ENCODE measurements around the gene ALOX5AP. TPM values are rescaled to one million over a fixed set of nuclear protein-coding genes. Genes with fewer than 3 reads are reported as not detected.

Gene ALOX5AP
- total RNA-seq, 1 experiment from 2014 or later, result 0.61 TPM

GRCh38 chr13:30711837-30712236 lies 23.5 kb upstream of the ALOX5AP start:
- DNase-seq (ENCODE audit: low read depth), result no peak
- in situ Hi-C loops (cut with HindIII; ENCODE audit: low pct_unique_long_range_greater_than_20kb, low sequenced_read_pairs), result no loop called here

GRCh38 chr13:30712536-30713532 lies 22.5 kb upstream of the ALOX5AP start:
- no peak for DNase-seq (ENCODE audit: low read depth)
- in situ Hi-C loops (cut with HindIII; ENCODE audit: low pct_unique_long_range_greater_than_20kb, low sequenced_read_pairs), result no loop called here

- in situ Hi-C loops (cut with HindIII; ENCODE audit: low pct_unique_long_range_greater_than_20kb, low sequenced_read_pairs), result no loop called here
- no peak for DNase-seq (ENCODE audit: low read depth)
These were observed 20.5 kb upstream of the ALOX5AP start for GRCh38 chr13:30714629-30715371.

GRCh38 chr13:30715372-30715756 lies 20.0 kb upstream of the ALOX5AP start:
- DNase-seq (ENCODE audit: low read depth), result no peak
- in situ Hi-C loops (cut with HindIII; ENCODE audit: low pct_unique_long_range_greater_than_20kb, low sequenced_read_pairs), result no loop called here

- in situ Hi-C loops (cut with HindIII; ENCODE audit: low pct_unique_long_range_greater_than_20kb, low sequenced_read_pairs), result no loop called here
- DNase-seq (ENCODE audit: low read depth), result no peak
These were observed 19.5 kb upstream of the ALOX5AP start for GRCh38 chr13:30715837-30716236.

- DNase-seq (ENCODE audit: low read depth), result peak; percentile 54
- in situ Hi-C loops (cut with HindIII; ENCODE audit: low pct_unique_long_range_greater_than_20kb, low sequenced_read_pairs), result no loop called here
These were observed 16.4 kb upstream of the ALOX5AP start for GRCh38 chr13:30718661-30719524.

GRCh38 chr13:30719525-30719914 lies 15.8 kb upstream of the ALOX5AP start:
- no peak for DNase-seq (ENCODE audit: low read depth)
- in situ Hi-C loops (cut with HindIII; ENCODE audit: low pct_unique_long_range_greater_than_20kb, low sequenced_read_pairs), result no loop called here

- no peak for DNase-seq (ENCODE audit: low read depth)
- in situ Hi-C loops (cut with HindIII; ENCODE audit: low pct_unique_long_range_greater_than_20kb, low sequenced_read_pairs), result no loop called here
These were observed 15.0 kb upstream of the ALOX5AP start for GRCh38 chr13:30720172-30720869.

- DNase-seq (ENCODE audit: low read depth), result no peak
- in situ Hi-C loops (cut with HindIII; ENCODE audit: low pct_unique_long_range_greater_than_20kb, low sequenced_read_pairs), result no loop called here
These were observed 13.4 kb upstream of the ALOX5AP start for GRCh38 chr13:30721936-30722335.

- DNase-seq (ENCODE audit: low read depth), result no peak
- in situ Hi-C loops (cut with HindIII; ENCODE audit: low pct_unique_long_range_greater_than_20kb, low sequenced_read_pairs), result no loop called here
These were observed 13.0 kb upstream of the ALOX5AP start for GRCh38 chr13:30722361-30722760.

GRCh38 chr13:30724778-30725177 lies 10.6 kb upstream of the ALOX5AP start:
- in situ Hi-C loops (cut with HindIII; ENCODE audit: low pct_unique_long_range_greater_than_20kb, low sequenced_read_pairs), result no loop called here
- no peak for DNase-seq (ENCODE audit: low read depth)

GRCh38 chr13:30725326-30726085 lies 9.8 kb upstream of the ALOX5AP start:
- in situ Hi-C loops (cut with HindIII; ENCODE audit: low pct_unique_long_range_greater_than_20kb, low sequenced_read_pairs), result no loop called here
- no peak for DNase-seq (ENCODE audit: low read depth)

GRCh38 chr13:30726192-30726591 lies 9.2 kb upstream of the ALOX5AP start:
- no peak for DNase-seq (ENCODE audit: low read depth)
- in situ Hi-C loops (cut with HindIII; ENCODE audit: low pct_unique_long_range_greater_than_20kb, low sequenced_read_pairs), result no loop called here

- in situ Hi-C loops (cut with HindIII; ENCODE audit: low pct_unique_long_range_greater_than_20kb, low sequenced_read_pairs), result no loop called here
- DNase-seq (ENCODE audit: low read depth), result no peak
These were observed 7.6 kb upstream of the ALOX5AP start for GRCh38 chr13:30727491-30728355.

GRCh38 chr13:30729801-30730200 lies 5.5 kb upstream of the ALOX5AP start:
- DNase-seq (ENCODE audit: low read depth), result no peak
- in situ Hi-C loops (cut with HindIII; ENCODE audit: low pct_unique_long_range_greater_than_20kb, low sequenced_read_pairs), result no loop called here

GRCh38 chr13:30730526-30730925 lies 4.8 kb upstream of the ALOX5AP start:
- DNase-seq (ENCODE audit: low read depth), result no peak
- in situ Hi-C loops (cut with HindIII; ENCODE audit: low pct_unique_long_range_greater_than_20kb, low sequenced_read_pairs), result no loop called here

Measured in Caki2 (cell line).